ENCODE results near the gene KIF5C.

Gene KIF5C

DNA sequence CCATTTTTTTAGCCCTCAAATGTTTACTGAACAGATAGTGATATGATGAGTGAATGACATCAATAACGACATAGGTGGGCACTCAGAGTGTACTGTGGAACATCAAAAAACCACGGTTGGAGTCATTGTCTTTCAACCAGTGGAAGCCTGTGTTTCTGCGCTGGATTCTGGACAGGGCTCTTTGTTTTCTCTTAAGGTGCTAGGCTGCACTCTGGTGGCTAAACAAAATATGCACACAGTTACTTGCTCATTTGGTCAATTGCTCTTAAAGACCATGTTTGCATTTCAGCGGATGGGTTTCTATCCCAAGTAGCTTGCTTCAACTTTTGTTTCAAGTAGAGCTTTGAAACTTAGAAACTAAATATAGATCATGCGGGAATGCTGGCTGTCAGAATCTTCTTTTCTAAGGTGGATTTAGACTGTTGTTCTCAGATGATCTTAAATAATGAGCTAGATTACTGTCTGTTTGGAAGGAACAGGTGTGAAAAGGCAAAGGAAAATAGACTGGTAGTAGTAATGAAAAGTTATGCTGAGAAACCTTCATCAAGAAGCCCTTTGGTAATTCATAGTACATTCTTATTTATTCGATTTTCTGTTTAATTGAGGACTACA, 115.0 kb downstream of the KIF5C start:
- peak; percentile 5 to 7 for DNase-seq (ENCODE audit: low read depth in 2 of 2)

DNA sequence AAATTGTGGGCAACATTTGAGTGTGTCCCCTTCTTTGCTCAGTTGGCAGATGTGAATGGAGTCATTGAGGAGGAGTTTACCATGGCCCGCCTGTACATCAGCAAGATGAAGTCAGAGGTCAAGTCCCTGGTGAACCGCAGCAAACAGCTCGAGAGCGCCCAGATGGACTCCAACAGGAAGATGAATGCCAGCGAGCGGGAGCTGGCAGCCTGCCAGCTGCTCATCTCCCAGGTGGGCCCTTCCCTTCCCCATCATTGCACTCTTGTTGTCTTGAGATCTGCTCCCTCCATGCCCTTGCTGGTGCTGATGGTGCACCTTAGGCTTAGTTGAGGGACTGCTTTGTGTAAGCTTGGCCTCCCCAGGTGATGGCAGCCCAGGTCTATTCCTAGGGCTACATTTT, 115.9 kb downstream of the KIF5C start:
- no peak for DNase-seq (ENCODE audit: low read depth in 2 of 2)

DNA sequence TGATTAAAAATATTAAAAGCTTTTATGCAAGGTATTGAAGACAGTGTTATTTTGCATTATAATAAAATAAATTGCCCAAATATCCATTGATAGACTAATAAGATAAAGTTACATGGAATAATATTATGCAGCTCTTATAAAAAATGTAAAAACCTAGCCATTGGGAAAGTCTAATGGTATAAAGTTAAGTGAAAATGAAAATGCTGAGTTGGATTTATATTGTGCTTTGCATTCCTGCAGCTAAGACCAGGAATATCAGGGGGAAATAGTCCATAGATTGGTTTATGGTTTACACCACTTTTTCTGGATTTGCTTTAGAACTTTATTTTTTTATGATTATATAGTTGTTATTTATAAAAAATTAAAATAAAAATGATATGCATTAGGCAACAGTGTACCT, 117.4 kb downstream of the KIF5C start:
- no peak for DNase-seq (ENCODE audit: low read depth in 2 of 2)

DNA sequence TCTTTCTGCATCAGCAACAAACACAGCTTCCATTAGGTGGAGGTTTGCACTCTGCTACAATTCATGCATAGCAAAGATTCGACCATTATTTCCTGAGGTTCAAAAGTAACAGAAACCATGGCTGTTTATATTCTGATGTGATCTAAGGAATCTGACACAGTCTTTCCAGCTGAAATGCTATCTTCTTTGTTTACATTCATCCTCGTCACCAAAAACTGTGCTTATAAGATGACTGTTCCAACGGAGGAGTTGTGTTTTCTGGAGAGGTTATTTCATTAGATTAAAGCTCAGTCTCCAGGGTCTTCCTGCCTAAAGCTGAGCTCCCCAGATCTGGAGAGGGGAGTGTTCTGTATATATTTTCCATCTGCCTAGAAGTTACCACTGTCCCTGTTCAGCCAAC, 118.3 kb downstream of the KIF5C start:
- DNase-seq (ENCODE audit: low read depth in 2 of 2), result no peak

DNA sequence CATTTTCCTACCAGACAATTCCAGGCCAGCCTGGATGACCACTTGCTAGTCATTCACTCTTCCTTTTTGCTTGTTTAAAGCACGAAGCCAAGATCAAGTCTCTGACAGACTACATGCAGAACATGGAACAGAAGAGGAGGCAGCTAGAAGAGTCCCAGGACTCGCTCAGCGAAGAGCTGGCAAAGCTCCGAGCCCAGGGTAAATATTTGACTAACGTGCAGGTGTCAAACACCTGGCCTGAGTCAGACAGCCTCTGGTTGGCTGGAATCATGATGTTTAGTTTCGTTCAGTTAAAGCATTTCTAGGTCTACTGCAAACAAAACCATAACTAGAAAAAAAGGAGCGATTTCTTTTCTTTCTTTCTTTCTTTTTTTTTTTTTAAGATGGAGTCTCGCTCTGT, 119.3 kb downstream of the KIF5C start:
- DNase-seq (ENCODE audit: low read depth in 2 of 2), result no peak

DNA sequence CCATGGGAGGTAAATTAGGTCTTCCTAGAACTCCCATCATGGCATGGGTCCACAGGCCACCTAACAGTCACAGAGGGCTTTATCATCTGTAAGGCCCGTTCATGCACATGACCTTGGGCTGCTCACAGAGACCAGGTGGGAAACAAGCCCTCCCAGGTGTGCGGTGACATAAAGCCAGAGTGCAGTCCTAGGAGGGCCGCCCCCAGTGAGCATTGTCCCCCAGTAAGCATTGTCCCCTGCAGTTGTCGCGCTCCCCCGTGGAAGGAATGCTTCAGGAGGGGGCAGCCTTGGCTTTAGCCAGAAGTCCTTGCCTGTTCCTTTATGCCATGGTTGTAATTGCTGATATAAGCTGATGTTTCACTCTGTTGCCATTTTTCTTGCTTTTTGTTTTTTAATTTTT, 121.8 kb downstream of the KIF5C start:
- DNase-seq (ENCODE audit: low read depth in 2 of 2), result no peak

DNA sequence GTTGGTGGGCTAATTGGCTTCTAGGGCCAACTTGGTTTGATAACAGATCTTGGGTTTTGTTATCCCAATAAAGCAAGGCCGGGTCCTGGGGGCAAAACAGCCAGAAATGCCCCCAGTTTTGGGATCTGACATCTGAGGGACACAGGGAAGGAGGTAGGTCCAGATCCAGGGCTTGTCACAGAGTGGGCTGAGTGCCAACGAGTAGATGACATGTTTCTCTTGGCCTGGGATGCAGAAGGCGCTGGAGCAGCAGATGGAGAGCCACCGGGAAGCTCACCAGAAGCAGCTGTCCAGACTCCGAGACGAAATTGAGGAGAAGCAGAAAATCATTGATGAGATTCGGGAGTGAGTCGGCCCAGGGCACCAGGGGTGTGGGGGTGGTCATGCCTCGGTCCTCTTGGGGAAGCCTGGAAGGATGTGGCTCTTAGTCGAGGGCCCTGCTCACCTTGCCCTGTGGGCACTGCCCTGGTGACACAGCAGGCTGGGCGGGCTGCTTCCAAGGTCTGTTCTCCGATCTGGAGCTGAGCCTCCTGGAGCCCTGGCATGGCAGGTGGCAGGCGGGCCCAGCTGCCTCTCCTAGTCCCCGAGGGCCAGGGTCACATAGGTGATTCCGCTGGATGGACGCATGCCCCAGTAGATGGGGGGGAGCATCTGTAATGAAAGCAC, 123.3 kb downstream of the KIF5C start:
- DNase-seq (ENCODE audit: low read depth in 2 of 2), result no peak

DNA sequence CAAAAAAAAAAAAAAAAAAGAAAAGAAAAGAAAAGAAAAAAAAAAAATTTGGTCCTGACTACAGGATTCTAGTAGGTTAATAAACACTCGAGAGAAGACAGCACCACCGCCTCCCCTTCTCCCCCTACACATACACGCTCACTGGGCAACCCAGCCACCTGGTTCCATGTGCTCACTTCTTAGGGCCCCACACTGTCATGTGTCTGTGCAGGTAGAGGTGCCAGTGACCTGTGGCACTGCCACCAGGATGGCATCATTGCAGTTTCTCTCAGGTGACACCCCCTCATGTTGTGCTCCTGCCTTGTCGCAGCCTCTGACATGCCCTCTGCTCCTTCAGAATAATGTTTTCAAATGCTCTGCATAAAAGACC, 123.8 kb downstream of the KIF5C start:
- DNase-seq (ENCODE audit: low read depth in 2 of 2), result no peak

DNA sequence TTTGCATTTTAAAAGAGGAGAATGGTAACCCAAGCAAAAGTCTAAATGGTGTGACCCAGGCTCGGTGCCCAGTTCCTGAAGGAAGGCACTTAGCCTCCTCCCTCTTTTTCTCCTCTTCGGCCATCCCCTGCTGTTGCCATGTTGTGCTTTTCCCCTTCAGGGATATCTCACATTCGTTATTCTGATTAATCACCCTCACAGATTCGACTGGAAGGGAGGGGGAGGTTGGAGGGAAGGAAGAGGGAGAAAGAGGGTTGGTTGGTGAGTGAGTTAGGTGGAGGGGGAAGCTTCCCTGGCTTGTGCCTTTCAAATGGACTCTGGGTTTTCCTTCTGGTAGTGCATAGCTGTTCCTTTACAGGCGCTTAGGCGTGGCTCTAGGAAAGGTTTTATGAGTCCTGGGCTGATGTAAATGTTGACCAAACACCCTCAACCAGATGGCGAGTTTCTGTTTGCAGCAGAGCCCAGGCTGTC, 124.5 kb downstream of the KIF5C start:
- no peak for DNase-seq (ENCODE audit: low read depth in 2 of 2)

DNA sequence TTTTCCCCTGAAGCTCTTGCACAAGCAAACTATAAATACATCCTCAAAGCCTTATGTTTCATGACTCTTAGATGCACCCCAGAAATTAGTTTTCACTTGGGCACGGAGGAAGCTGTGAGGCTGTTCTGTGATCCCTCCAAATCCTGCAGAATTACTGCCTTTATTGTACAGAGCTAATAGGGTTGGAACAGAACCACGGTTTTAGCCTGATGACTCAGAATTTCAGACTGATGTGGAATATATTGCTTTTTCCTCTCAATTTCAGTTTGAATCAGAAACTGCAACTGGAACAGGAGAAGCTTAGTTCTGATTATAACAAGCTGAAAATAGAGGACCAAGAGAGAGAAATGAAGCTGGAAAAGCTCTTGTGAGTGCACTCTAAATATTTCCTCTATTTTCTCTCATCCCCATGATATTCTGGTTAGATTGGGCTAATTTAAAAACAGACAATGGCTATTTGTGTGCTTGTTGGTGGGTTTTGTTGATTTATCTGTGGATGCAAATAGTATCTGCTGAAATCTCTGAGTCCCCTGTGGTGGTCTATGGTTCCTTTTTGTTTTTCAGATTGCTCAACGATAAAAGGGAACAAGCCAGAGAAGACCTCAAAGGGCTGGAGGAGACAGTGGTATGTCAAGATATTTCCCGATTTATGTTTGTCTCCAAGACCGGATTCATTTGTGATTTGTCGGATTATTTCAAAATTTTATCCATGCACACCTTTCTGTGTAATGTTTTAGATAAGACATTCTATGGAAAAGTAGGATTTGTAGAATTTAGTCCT, 125.3 kb downstream of the KIF5C start:
- DNase-seq (ENCODE audit: low read depth in 2 of 2), result no peak

DNA sequence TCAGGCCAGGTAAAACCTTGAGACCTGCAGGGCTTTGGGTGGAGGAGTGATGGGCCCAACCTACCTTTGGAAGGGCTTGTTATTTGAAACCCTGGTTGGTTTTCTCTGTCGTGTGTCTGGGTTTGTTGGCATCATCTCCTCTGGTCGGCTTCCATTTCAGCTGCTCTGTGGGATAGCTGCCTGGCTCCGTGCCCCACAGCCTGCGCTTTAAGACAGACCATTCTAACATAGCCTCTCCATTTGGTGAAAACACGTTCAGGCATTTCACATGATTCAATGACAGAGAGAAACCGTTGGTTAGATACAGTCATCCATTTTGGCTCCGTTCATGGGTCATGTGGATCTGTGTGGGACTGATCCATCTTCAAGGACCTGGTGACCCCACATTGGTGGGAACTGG, 126.5 kb downstream of the KIF5C start:
- DNase-seq (ENCODE audit: low read depth in 2 of 2), result no peak

DNA sequence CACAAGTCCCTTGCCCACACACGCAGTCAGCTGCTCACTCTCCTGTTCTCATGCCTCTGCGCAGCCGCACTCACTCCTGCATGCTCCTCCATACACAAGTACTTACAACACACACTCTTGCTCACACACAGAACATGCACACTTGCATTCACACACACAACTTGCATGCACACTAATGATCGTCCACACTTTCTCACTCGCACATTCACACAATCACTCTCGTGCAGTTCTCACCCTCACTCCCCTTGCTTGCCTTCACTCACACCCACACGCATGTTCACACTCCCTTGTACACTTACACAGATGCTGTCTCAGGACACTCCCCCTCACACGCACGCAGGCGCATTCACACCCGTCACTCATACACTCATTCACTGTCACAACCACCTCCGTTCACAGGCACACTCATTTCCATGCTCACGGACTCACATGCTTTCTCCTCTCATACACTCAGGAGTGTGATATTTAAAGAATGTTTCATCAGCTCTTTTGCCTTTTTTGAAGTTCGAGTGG, 127.4 kb downstream of the KIF5C start:
- no peak for DNase-seq (ENCODE audit: low read depth in 2 of 2)

DNA sequence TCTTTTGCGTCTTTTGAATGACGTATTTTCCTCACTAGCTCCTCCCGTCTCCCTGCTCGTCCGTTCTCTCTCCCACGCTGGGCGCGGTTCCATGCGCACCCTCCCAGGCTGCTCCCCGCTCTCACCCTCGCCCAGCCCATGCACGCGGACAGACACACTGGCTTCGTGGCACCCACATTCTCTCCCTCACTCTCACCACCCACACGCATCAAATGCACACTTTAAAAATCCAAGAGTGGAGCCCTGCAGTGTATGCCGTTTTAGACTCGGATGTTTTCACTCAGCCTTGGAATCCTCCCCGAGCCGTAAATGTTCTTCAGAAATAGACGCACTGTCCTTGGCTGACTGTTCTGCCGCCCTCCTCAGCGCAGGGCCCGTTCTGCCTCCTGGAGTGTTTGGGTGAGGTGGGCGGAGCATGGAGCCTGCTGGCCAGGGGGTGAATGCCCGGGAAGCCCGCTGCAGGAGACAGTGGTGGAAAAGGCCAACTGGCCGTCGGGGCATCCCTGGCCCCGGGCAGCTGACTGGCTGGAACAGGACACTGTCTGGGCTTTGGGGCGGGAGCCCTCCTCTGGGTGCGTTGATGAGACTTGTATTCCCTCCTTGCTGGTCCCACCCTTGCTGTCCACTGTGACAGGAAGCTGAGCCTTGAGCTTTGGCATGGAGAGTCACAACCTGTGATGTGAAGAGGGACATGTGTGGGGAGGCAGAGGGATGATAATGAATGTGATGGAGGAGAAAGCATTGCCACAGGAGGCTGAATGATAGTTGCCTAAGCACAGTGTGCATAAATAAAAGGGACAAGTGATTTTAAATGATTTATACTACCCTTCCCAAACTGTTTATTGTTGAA, 128.1 kb downstream of the KIF5C start:
- no peak for DNase-seq (ENCODE audit: low read depth in 2 of 2)

DNA sequence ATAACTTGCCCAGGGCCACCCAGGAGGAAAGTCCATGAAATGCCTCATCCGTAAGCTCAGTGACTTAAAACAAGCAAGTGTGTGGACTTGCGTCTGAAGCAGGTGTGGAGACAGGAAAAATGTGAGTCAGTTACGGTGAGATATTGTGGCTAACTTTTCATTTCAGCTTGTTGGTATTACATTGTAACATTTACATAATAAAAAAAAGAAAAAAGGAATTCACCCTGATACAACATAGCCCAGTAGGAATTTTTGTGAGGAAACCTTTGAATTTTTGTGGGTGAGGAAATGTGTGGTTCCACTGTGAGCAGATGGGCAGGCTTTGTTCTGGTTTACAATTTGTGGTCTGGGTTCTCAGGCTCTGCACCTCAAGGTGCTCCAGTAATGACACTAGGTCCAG, 129.8 kb downstream of the KIF5C start:
- DNase-seq (ENCODE audit: low read depth in 2 of 2), result no peak

DNA sequence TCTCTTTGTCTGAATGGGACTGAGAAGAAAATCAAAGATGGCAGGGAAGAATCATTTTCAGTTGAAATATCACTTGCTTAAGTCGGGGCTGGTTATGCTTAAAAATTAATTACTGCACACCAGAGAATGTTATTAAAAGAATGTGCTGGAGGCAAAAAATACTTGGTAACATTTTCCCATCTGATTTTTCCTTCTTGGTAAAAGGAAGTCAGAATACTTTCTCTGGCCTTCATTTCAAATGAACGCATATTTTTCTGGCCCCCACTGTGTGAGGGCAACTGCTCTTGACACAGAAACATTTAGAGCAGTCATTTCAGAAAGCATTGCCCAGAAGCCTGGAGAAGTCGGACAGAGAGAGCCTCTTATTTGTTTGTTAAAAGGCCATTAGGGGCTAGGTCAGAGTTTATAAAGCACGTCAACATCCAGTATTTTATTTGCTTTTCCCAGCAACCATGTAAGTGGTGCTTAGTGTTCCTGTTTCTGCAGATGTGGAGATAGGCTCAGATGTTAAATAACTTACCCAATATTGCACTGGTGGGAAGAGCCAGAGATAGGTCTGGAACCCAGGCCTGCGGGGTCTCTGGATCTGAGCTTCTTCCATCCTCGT, 130.5 kb downstream of the KIF5C start:
- no peak for DNase-seq (ENCODE audit: low read depth in 2 of 2)

DNA sequence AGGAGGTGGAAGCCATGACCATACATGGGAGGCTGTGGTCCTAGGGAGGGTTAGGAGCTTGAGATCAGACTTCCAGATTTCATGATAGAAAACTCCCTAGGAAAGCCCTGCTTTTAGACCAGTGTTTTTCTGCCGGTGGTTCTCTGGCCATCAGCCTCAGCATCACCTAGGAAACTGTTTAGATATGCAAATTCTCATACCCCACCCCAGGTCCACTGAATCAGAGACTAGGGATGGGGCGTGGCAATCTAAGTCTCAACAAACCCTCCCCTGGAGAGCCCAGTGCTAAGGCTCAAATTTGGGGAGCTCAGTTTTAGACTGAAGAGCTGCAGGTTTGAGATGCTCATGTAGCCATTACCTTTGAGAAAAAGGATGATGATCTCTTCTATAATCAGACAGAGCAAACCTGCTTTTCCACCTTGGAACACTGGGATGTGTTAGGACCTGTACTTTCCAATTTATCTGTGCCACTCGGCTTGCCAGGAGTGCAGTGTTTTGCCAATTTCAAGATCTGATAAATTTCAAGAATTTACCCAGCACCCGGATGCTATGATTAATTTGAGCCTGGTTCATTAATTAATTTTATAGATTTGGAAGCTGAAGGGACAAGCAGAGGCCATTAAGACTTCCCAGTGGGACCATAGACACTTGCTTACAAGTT, 132.0 kb downstream of the KIF5C start:
- DNase-seq (ENCODE audit: low read depth in 2 of 2), result no peak

DNA sequence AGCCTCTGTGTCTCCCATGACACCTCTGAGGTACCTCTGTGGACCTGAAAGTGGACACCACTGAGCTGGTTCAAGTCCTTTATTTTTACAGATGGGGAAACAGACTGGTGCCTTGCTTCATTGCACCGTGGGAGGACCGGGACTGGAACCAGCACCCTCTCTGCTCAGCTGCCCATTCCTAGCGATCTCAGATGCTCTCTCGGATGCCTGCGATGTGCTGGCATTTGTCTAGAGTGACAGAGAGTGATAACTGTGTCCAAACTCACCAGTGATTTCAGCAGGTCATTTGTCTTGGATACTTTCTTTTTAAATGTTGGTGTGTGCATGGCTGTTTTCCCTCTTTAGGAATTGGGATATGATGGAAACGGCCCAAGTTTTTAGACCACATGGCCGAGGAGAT, 133.4 kb downstream of the KIF5C start:
- DNase-seq (ENCODE audit: low read depth in 2 of 2), result no peak

DNA sequence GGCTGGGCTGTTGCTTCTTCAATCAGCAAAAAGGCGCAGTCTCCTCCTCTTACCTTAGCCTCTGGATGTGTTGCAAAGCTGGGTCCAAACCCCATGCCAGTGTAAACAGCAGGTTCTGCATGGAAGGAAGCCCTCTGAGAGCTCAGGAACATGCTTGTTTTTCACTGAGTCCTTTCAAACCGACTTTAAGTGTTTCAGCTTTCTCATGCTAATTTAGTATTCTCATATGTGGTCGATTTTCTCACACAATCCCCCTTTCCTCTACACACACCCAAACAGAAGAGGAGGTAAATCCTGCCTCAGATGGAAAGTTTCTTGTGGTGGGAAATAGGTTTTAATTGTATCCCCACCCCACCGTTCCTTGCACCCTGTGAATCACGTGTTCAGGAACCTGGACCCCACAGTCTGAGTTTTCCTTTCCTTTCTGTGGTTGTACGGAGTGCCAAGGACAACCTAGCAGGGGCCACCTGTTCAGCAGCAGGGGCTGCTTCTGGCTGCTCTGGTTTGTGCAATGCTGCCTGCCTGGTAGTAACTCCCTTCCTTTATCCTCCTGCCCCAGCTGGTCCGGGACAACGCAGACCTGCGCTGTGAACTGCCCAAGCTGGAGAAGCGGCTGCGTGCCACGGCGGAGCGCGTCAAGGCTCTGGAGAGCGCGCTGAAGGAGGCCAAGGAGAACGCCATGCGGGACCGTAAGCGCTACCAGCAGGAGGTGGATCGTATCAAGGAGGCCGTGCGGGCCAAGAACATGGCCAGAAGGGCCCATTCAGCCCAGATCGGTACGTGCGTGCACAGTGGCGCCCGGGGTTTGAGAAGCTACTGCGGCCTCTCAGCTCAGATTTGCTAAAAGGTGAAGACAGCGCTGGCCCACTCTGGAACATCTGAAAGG, 134.8 kb downstream of the KIF5C start:
- no peak for DNase-seq (ENCODE audit: low read depth in 2 of 2)

DNA sequence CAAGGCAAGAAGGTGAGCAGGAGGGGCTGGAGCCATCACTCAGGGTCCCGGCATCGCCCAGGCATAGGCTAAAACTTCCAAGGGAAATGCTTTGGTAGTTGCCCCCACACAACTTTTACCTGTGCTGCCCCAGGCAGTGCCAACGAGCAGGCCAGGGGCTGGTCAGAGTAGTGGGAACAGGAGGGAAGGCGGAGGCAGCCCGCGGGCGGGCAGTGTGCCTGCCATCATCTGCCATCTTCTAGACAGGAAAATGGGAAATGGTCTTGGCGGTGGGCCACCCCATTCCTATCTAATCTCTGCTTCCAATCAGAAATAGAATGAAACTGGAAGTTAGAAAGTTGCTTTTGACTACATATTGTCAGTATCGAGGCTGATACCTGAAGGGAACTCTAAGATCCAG, 137.5 kb downstream of the KIF5C start:
- DNase-seq (ENCODE audit: low read depth in 2 of 2), result no peak

DNA sequence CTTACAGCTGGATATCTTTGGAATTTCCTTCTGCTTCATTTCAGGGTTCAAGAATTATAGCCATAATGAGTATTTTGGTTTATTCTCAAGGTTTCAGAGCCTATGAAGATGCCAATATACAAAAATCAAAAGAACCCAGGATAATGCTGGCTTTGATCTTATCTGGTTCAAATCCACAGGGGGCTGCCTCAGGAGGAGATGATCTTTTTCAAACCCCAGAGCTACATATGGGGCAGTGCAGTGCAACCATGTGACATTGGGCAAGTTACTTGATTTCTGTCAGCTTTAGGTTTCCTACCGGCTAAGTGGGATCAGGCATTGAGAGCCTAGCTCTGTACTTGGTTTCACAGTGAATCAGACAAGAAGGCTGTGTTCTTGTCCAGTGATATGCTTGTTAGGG, 140.5 kb downstream of the KIF5C start:
- no peak for DNase-seq (ENCODE audit: low read depth in 2 of 2)

All from stimulated activated CD8-positive, alpha-beta memory T cell treated with anti-CD3 and anti-CD28 coated beads, Interleukin-15, amount 100 ng/mL, for 48 hours (primary cell).